Mucosa of descending colon (tissue), 3 donors: ENCODE data around the gene SCN4A. TPM values are rescaled to one million over a fixed set of nuclear protein-coding genes. Genes with fewer than 3 reads are reported as not detected.
"Not testable (repeated sequence)": the region's sequence is repeated elsewhere in the genome, so short reads cannot be mapped to it uniquely, and the experiment has no call there.

Source experiments
- ATAC-seq: fragments of 200-7000 bp; cut with Tn5 transposase; one replicate; pipeline ENCODE4 v1.9.1; 2020; ENCODE audit warnings: mild to moderate bottlenecking, moderate library complexity
- DNase-seq, 3 donors: peaks; one replicate each; pipeline ENCODE4 v3.0.0-alpha.2; 2020
- H3K36me3 ChIP-seq: fragments of 200-600 bp; one replicate; pipeline ENCODE4 v1.8.0; 2021; ENCODE audit warnings: low read depth, mild to moderate bottlenecking
- H3K4me1 ChIP-seq: fragments of 200-600 bp; one replicate; pipeline ENCODE4 v1.8.0; 2021; ENCODE audit warnings: low read depth, mild to moderate bottlenecking
- H3K4me3 ChIP-seq: fragments of 200-600 bp; one replicate; pipeline ENCODE4 v1.8.0; 2021; ENCODE audit warnings: mild to moderate bottlenecking
- H3K9me3 ChIP-seq: fragments of 200-600 bp; one replicate; pipeline ENCODE4 v1.8.0; 2021; ENCODE audit warnings: mild to moderate bottlenecking
- CTCF ChIP-seq: fragments of 200-600 bp; IDR thresholded peaks from one replicate; pipeline ENCODE4 v1.8.0; 2022; ENCODE audit warnings: antibody characterized with exemption, mild to moderate bottlenecking
- intact Hi-C, 2 donors: fragments of 100-400 bp; cut with DNase I in 1 of 2; cut with micrococcal nuclease in 1 of 2; formaldehyde crosslinking; loops; one replicate each; pipeline versions ENCODE4 v1.11.0 to v1.11.1; 2022; cut with DNase I, micrococcal nuclease
- total RNA-seq, 3 donors: library from RNA; stranded (reverse); fragmentation: NEBNext Ultra II Directional in 2 of 3; extraction: Animal tissue kit (Norgen Biotek cat#: 25700) in 2 of 3; gene quantifications; one replicate each; pipeline versions ENCODE4 v1.2.1 to v1.2.4, GENCODE V29; 2021 to 2023
- donor health status: DM: no; HTN: no; CAD: no; lungs with moderate emphysema.
- donor health status: DM: no; HTN: no; CAD: no.
- donor health status: DM: no; HTN: yes; CAD: no.

Gene SCN4A
- total RNA-seq, 3 donors from 2014 or later = 0.10 to 0.75 (median 0.22) TPM

GRCh38 chr17:63911041-63911635 lies 61.6 kb downstream of the SCN4A start, which contains the start of gene CSHL1:
CSHL1 (minus strand) TSS chr17:63911258; CDS start chr17:63911196, 62 bp downstream.
- DNase-seq (peak in 1 of 3 donors; percentile 31), ATAC-seq (no peak)
- no peak within 1 kb of the TSS for H3K4me3 ChIP-seq
- no peaks in the 10 kb centered on the region for H3K9me3 ChIP-seq
- intact Hi-C loops = loop anchor here in 1 of 2 donors (10.0 kb wide), 1 partner anchor 224 kb away; the partner anchor contains the start of gene ERN1
- H3K4me1 ChIP-seq = no peaks in the 10 kb centered on the region
- no peak for TF ChIP-seq CTCF
- H3K36me3 ChIP-seq = no peaks in the 10 kb centered on the region

- intact Hi-C loops = loop anchor here in 1 of 2 donors (10.0 kb wide), 1 partner anchor 225 kb away; the partner anchor contains the start of gene ERN1
- Histone ChIP-seq H3K4me3 (no peak overlapping the region), H3K4me1 (no peaks in the 10 kb centered on the region), H3K9me3 (no peaks in the 10 kb centered on the region), H3K36me3 (no peaks in the 10 kb centered on the region)
- ATAC-seq (no peak), DNase-seq (peak in 1 of 3 donors; percentile 19)
- no peak for TF ChIP-seq CTCF
Measured at GRCh38 chr17:63910096-63910495, 62.6 kb downstream of the SCN4A start.

GRCh38 chr17:63909586-63909985 lies 63.1 kb downstream of the SCN4A start:
- intact Hi-C loops, ATAC-seq, H3K36me3 ChIP-seq, H3K4me3 ChIP-seq, H3K9me3 ChIP-seq, H3K4me1 ChIP-seq: not testable (repeated sequence)
- DNase-seq = peak in 1 of 3 donors; percentile 15

- H3K36me3 ChIP-seq = not testable (repeated sequence)
Measured at GRCh38 chr17:63907161-63907778, 65.4 kb downstream of the SCN4A start.

GRCh38 chr17:63904796-63905195 lies 67.9 kb downstream of the SCN4A start:
- H3K4me3 ChIP-seq, ATAC-seq, intact Hi-C loops, H3K36me3 ChIP-seq, H3K4me1 ChIP-seq, H3K9me3 ChIP-seq: not testable (repeated sequence)
- DNase-seq = peak in 1 of 3 donors; percentile 6

More at GRCh38 chr17:63907161-63907778, 65.4 kb downstream of the SCN4A start:
- ATAC-seq, H3K4me3 ChIP-seq, H3K9me3 ChIP-seq, H3K4me1 ChIP-seq, intact Hi-C loops: not testable (repeated sequence)
- peak in 1 of 3 donors; percentile 3 for DNase-seq

- peak; percentile 54 for ATAC-seq
- intact Hi-C loops, H3K4me3 ChIP-seq: not testable (repeated sequence)
Measured at GRCh38 chr17:63903787-63904201, 68.9 kb downstream of the SCN4A start.

GRCh38 chr17:63901971-63902370 lies 70.7 kb downstream of the SCN4A start:
- H3K4me1 ChIP-seq, ATAC-seq, H3K4me3 ChIP-seq, DNase-seq, intact Hi-C loops, H3K9me3 ChIP-seq, H3K36me3 ChIP-seq: not testable (repeated sequence)

More at GRCh38 chr17:63903787-63904201, 68.9 kb downstream of the SCN4A start:
- DNase-seq = peak in 2 of 3 donors; percentile 5 to 58
- H3K36me3 ChIP-seq, H3K4me1 ChIP-seq, H3K9me3 ChIP-seq: not testable (repeated sequence)

- DNase-seq, intact Hi-C loops, ATAC-seq, H3K36me3 ChIP-seq, H3K4me1 ChIP-seq, H3K4me3 ChIP-seq, H3K9me3 ChIP-seq: not testable (repeated sequence)
Measured at GRCh38 chr17:63898899-63899798, 73.6 kb downstream of the SCN4A start.

GRCh38 chr17:63896524-63897354 lies 76.0 kb downstream of the SCN4A start, which contains the start of gene CSH1:
CSH1 (minus strand) TSS chr17:63896574; CDS start chr17:63896511, 63 bp downstream.
- intact Hi-C loops, DNase-seq, H3K4me1 ChIP-seq, H3K9me3 ChIP-seq, H3K36me3 ChIP-seq, ATAC-seq, H3K4me3 ChIP-seq: not testable (repeated sequence)

GRCh38 chr17:63894821-63895220 lies 77.9 kb downstream of the SCN4A start:
- H3K9me3 ChIP-seq, H3K4me1 ChIP-seq, H3K36me3 ChIP-seq, H3K4me3 ChIP-seq, ATAC-seq, intact Hi-C loops, DNase-seq: not testable (repeated sequence)

GRCh38 chr17:63894021-63894420 lies 78.7 kb downstream of the SCN4A start:
- intact Hi-C loops, H3K4me3 ChIP-seq, H3K36me3 ChIP-seq, ATAC-seq, H3K4me1 ChIP-seq, DNase-seq, H3K9me3 ChIP-seq: not testable (repeated sequence)
